Measurements from ENCODE around the gene GBP5.
"Not testable (repeated sequence)": the region's sequence is repeated elsewhere in the genome, so short reads cannot be mapped to it uniquely, and the experiment has no call there.

Gene GBP5

GRCh38 chr1:89302697-89303332 lies 30.2 kb upstream of the GBP5 start:
- no peaks in the 10 kb centered on the region for H3K27me3 ChIP-seq (ENCODE audit: control insufficient read depth in 5 of 5, insufficient read depth in 4 of 5, low read length in 5 of 5)
- no peaks in the 10 kb centered on the region for H3K9me3 ChIP-seq (ENCODE audit: control insufficient read depth in 5 of 5, low read length in 5 of 5)
- H3K4me1 ChIP-seq (ENCODE audit: control insufficient read depth in 5 of 5, insufficient read depth in 5 of 5, low read length in 5 of 5), result peaks cover 0 to 4% (median 0%) of the 10 kb centered on the region in 5 donors
- no peaks in the 10 kb centered on the region for H3K36me3 ChIP-seq (ENCODE audit: control insufficient read depth in 5 of 5, insufficient read depth in 5 of 5, low read length in 5 of 5)
- no peak overlapping the region for H3K9ac ChIP-seq (ENCODE audit: low read length in 5 of 5)
- H3K27ac ChIP-seq (ENCODE audit: low read depth, low read length), result no peak overlapping the region
- H3K4me3 ChIP-seq (ENCODE audit: low read depth in 1 of 5, low read length in 5 of 5), result no peak overlapping the region

- H3K9ac ChIP-seq (ENCODE audit: low read length in 5 of 5); H3K27ac ChIP-seq (ENCODE audit: low read depth, low read length); H3K9me3 ChIP-seq (ENCODE audit: control insufficient read depth in 5 of 5, low read length in 5 of 5); H3K4me1 ChIP-seq (ENCODE audit: control insufficient read depth in 5 of 5, insufficient read depth in 5 of 5, low read length in 5 of 5); H3K36me3 ChIP-seq (ENCODE audit: control insufficient read depth in 5 of 5, insufficient read depth in 5 of 5, low read length in 5 of 5); H3K27me3 ChIP-seq (ENCODE audit: control insufficient read depth in 5 of 5, insufficient read depth in 4 of 5, low read length in 5 of 5); H3K4me3 ChIP-seq (ENCODE audit: low read depth in 1 of 5, low read length in 5 of 5): not testable (repeated sequence)
Measured at GRCh38 chr1:89299739-89300463, 27.2 kb upstream of the GBP5 start.

- Histone ChIP-seq H3K27ac (ENCODE audit: low read depth, low read length) (no peak overlapping the region), H3K9me3 (ENCODE audit: control insufficient read depth in 5 of 5, low read length in 5 of 5) (peaks cover 0 to 3% (median 0%) of the 10 kb centered on the region in 5 donors), H3K9ac (ENCODE audit: low read length in 5 of 5) (no peak overlapping the region), H3K27me3 (ENCODE audit: control insufficient read depth in 5 of 5, insufficient read depth in 4 of 5, low read length in 5 of 5) (no peaks in the 10 kb centered on the region), H3K4me1 (ENCODE audit: control insufficient read depth in 5 of 5, insufficient read depth in 5 of 5, low read length in 5 of 5) (peaks cover 0 to 4% (median 0%) of the 10 kb centered on the region in 5 donors), H3K4me3 (ENCODE audit: low read depth in 1 of 5, low read length in 5 of 5) (no peak overlapping the region), H3K36me3 (ENCODE audit: control insufficient read depth in 5 of 5, insufficient read depth in 5 of 5, low read length in 5 of 5) (no peaks in the 10 kb centered on the region)
Measured at GRCh38 chr1:89298461-89298860, 25.8 kb upstream of the GBP5 start.

- no peak overlapping the region for H3K9ac ChIP-seq (ENCODE audit: low read length in 5 of 5)
- H3K27ac ChIP-seq (ENCODE audit: low read depth, low read length), result no peak overlapping the region
- H3K36me3 ChIP-seq (ENCODE audit: control insufficient read depth in 5 of 5, insufficient read depth in 5 of 5, low read length in 5 of 5), result no peaks in the 10 kb centered on the region
- H3K4me3 ChIP-seq (ENCODE audit: low read depth in 1 of 5, low read length in 5 of 5), result no peak overlapping the region
- H3K27me3 ChIP-seq (ENCODE audit: control insufficient read depth in 5 of 5, insufficient read depth in 4 of 5, low read length in 5 of 5), result no peaks in the 10 kb centered on the region
- H3K9me3 ChIP-seq (ENCODE audit: control insufficient read depth in 5 of 5, low read length in 5 of 5), result peaks cover 0 to 5% (median 2%) of the 10 kb centered on the region in 5 donors
- peaks cover 0 to 4% (median 0%) of the 10 kb centered on the region in 5 donors for H3K4me1 ChIP-seq (ENCODE audit: control insufficient read depth in 5 of 5, insufficient read depth in 5 of 5, low read length in 5 of 5)
Measured at GRCh38 chr1:89295187-89295586, 22.5 kb upstream of the GBP5 start.

GRCh38 chr1:89291276-89291675 lies 18.6 kb upstream of the GBP5 start:
- Histone ChIP-seq H3K36me3 (ENCODE audit: control insufficient read depth in 5 of 5, insufficient read depth in 5 of 5, low read length in 5 of 5) (no peaks in the 10 kb centered on the region), H3K9ac (ENCODE audit: low read length in 5 of 5) (no peak overlapping the region), H3K27ac (ENCODE audit: low read depth, low read length) (no peak overlapping the region), H3K9me3 (ENCODE audit: control insufficient read depth in 5 of 5, low read length in 5 of 5) (peaks cover 0 to 5% (median 2%) of the 10 kb centered on the region in 5 donors), H3K4me3 (ENCODE audit: low read depth in 1 of 5, low read length in 5 of 5) (no peak overlapping the region), H3K27me3 (ENCODE audit: control insufficient read depth in 5 of 5, insufficient read depth in 4 of 5, low read length in 5 of 5) (no peaks in the 10 kb centered on the region), H3K4me1 (ENCODE audit: control insufficient read depth in 5 of 5, insufficient read depth in 5 of 5, low read length in 5 of 5) (peaks cover 2 to 19% (median 15%) of the 10 kb centered on the region in 5 donors)

GRCh38 chr1:89288051-89288340 lies 15.3 kb upstream of the GBP5 start:
- Histone ChIP-seq H3K4me1 (ENCODE audit: control insufficient read depth in 5 of 5, insufficient read depth in 5 of 5, low read length in 5 of 5) (peaks cover 2 to 20% (median 15%) of the 10 kb centered on the region in 5 donors), H3K27me3 (ENCODE audit: control insufficient read depth in 5 of 5, insufficient read depth in 4 of 5, low read length in 5 of 5) (no peaks in the 10 kb centered on the region), H3K9ac (ENCODE audit: low read length in 5 of 5) (no peak overlapping the region), H3K36me3 (ENCODE audit: control insufficient read depth in 5 of 5, insufficient read depth in 5 of 5, low read length in 5 of 5) (no peaks in the 10 kb centered on the region), H3K4me3 (ENCODE audit: low read depth in 1 of 5, low read length in 5 of 5) (no peak overlapping the region), H3K9me3 (ENCODE audit: control insufficient read depth in 5 of 5, low read length in 5 of 5) (peaks cover 0 to 2% (median 0%) of the 10 kb centered on the region in 5 donors), H3K27ac (ENCODE audit: low read depth, low read length) (no peak overlapping the region)

- H3K9ac ChIP-seq (ENCODE audit: low read length in 5 of 5), result peak overlapping the region in 1 of 5 donors; percentile 23
- H3K4me3 ChIP-seq (ENCODE audit: low read depth in 1 of 5, low read length in 5 of 5), result peak overlapping the region in 3 of 5 donors; percentile 4 to 35 (median 14)
- no peaks in the 10 kb centered on the region for H3K27me3 ChIP-seq (ENCODE audit: control insufficient read depth in 5 of 5, insufficient read depth in 4 of 5, low read length in 5 of 5)
- H3K4me1 ChIP-seq (ENCODE audit: control insufficient read depth in 5 of 5, insufficient read depth in 5 of 5, low read length in 5 of 5), result peaks cover 2 to 20% (median 15%) of the 10 kb centered on the region in 5 donors
- no peaks in the 10 kb centered on the region for H3K9me3 ChIP-seq (ENCODE audit: control insufficient read depth in 5 of 5, low read length in 5 of 5)
- no peaks in the 10 kb centered on the region for H3K36me3 ChIP-seq (ENCODE audit: control insufficient read depth in 5 of 5, insufficient read depth in 5 of 5, low read length in 5 of 5)
- H3K27ac ChIP-seq (ENCODE audit: low read depth, low read length), result no peak overlapping the region
Measured at GRCh38 chr1:89287181-89288050, 14.8 kb upstream of the GBP5 start.

- H3K4me3 ChIP-seq (ENCODE audit: low read depth in 1 of 5, low read length in 5 of 5), result peak overlapping the region in 3 of 5 donors; percentile 4 to 35 (median 14)
- no peaks in the 10 kb centered on the region for H3K9me3 ChIP-seq (ENCODE audit: control insufficient read depth in 5 of 5, low read length in 5 of 5)
- H3K36me3 ChIP-seq (ENCODE audit: control insufficient read depth in 5 of 5, insufficient read depth in 5 of 5, low read length in 5 of 5), result no peaks in the 10 kb centered on the region
- H3K4me1 ChIP-seq (ENCODE audit: control insufficient read depth in 5 of 5, insufficient read depth in 5 of 5, low read length in 5 of 5), result peaks cover 2 to 20% (median 15%) of the 10 kb centered on the region in 5 donors
- no peak overlapping the region for H3K27ac ChIP-seq (ENCODE audit: low read depth, low read length)
- no peak overlapping the region for H3K9ac ChIP-seq (ENCODE audit: low read length in 5 of 5)
- H3K27me3 ChIP-seq (ENCODE audit: control insufficient read depth in 5 of 5, insufficient read depth in 4 of 5, low read length in 5 of 5), result no peaks in the 10 kb centered on the region
Measured at GRCh38 chr1:89286549-89287180, 14.0 kb upstream of the GBP5 start.

- Histone ChIP-seq H3K4me1 (ENCODE audit: control insufficient read depth in 5 of 5, insufficient read depth in 5 of 5, low read length in 5 of 5) (peaks cover 2 to 20% (median 15%) of the 10 kb centered on the region in 5 donors), H3K27me3 (ENCODE audit: control insufficient read depth in 5 of 5, insufficient read depth in 4 of 5, low read length in 5 of 5) (no peaks in the 10 kb centered on the region), H3K9me3 (ENCODE audit: control insufficient read depth in 5 of 5, low read length in 5 of 5) (no peaks in the 10 kb centered on the region), H3K9ac (ENCODE audit: low read length in 5 of 5) (no peak overlapping the region), H3K4me3 (ENCODE audit: low read depth in 1 of 5, low read length in 5 of 5) (no peak overlapping the region), H3K27ac (ENCODE audit: low read depth, low read length) (no peak overlapping the region), H3K36me3 (ENCODE audit: control insufficient read depth in 5 of 5, insufficient read depth in 5 of 5, low read length in 5 of 5) (no peaks in the 10 kb centered on the region)
Measured at GRCh38 chr1:89285745-89286380, 13.2 kb upstream of the GBP5 start.
